ENCODE data around the gene DENND5A. TPM values are rescaled to one million over a fixed set of nuclear protein-coding genes. Genes with fewer than 3 reads are reported as not detected.
"Not testable (repeated sequence)": the region's sequence is repeated elsewhere in the genome, so short reads cannot be mapped to it uniquely, and the experiment has no call there.

DENND5A gene
- total RNA-seq, 1 donor from 2014 or later, result 52.7 TPM

DNA sequence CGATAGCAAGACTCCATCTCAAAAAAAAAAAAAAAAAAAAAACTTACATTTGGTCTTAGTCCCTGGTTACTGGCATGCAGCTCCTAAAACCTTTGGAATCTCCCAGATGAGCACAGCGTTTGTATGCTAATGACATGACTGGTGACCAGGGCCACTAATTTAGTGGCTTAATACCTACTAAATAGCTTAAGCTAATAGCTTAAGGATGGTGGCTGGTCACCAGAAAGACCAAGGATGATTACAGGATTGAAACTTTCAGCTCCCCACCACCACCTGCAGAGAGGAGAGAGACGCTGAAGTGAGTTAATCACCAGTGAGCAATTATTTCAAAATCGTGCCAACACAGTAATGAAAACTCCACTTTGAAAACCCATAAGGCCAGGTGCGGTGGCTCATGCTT, 37.1 kb downstream of the DENND5A start:
- H3K27me3 ChIP-seq (ENCODE audit: control insufficient read depth, insufficient read depth, low read length), result no peaks in the 10 kb centered on the region
- no peak overlapping the region for H3K4me3 ChIP-seq (ENCODE audit: low read depth, low read length)
- no peaks in the 10 kb centered on the region for H3K36me3 ChIP-seq (ENCODE audit: control insufficient read depth, insufficient read depth, low read length)
- no peak for DNase-seq (ENCODE audit: low read depth)
- no peak for TF ChIP-seq CTCF (IDR thresholded peaks at IDR 0.05; ENCODE audit: insufficient read depth, low read length, poor library complexity, severe bottlenecking)

- Histone ChIP-seq H3K4me3 (ENCODE audit: low read depth, low read length) (no peak overlapping the region), H3K36me3 (ENCODE audit: control insufficient read depth, insufficient read depth, low read length) (no peaks in the 10 kb centered on the region), H3K27me3 (ENCODE audit: control insufficient read depth, insufficient read depth, low read length) (no peaks in the 10 kb centered on the region)
- DNase-seq (ENCODE audit: low read depth), result no peak
- TF ChIP-seq CTCF (IDR thresholded peaks at IDR 0.05; ENCODE audit: insufficient read depth, low read length, poor library complexity, severe bottlenecking), result no peak
These were observed 39.3 kb downstream of the DENND5A start for GRCh38 chr11:9225748-9226298.

GRCh38 chr11:9222654-9223053, 42.5 kb downstream of the DENND5A start:
- no peaks in the 10 kb centered on the region for H3K36me3 ChIP-seq (ENCODE audit: control insufficient read depth, insufficient read depth, low read length)
- DNase-seq (ENCODE audit: low read depth), result no peak
- no peak overlapping the region for H3K4me3 ChIP-seq (ENCODE audit: low read depth, low read length)
- H3K27me3 ChIP-seq (ENCODE audit: control insufficient read depth, insufficient read depth, low read length), result no peaks in the 10 kb centered on the region
- no peak for TF ChIP-seq CTCF (IDR thresholded peaks at IDR 0.05; ENCODE audit: insufficient read depth, low read length, poor library complexity, severe bottlenecking)

GRCh38 chr11:9220853-9221252, 44.3 kb downstream of the DENND5A start:
- H3K4me3 ChIP-seq (ENCODE audit: low read depth, low read length); DNase-seq (ENCODE audit: low read depth); H3K36me3 ChIP-seq (ENCODE audit: control insufficient read depth, insufficient read depth, low read length); H3K27me3 ChIP-seq (ENCODE audit: control insufficient read depth, insufficient read depth, low read length): not testable (repeated sequence)

DNA sequence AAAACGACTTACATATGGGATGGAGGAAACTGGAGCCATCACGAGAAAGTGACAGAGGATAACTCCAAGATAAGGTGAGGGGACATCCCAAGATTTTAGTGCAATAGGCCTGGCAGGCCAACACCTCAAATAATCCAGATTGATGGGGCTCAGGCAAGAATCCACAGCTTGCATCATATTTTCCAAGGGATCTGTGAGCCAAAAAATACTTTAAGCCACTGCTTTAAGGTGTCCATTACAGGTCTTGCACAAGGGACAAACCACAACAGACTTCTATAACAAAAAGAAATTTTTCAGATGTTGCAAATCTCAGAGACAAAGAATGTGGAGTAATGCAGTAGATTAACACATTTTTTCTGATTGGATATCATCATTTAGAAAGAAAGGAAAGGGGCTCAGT, 45.6 kb downstream of the DENND5A start:
- TF ChIP-seq CTCF (IDR thresholded peaks at IDR 0.05; ENCODE audit: insufficient read depth, low read length, poor library complexity, severe bottlenecking), result no peak
- no peaks in the 10 kb centered on the region for H3K27me3 ChIP-seq (ENCODE audit: control insufficient read depth, insufficient read depth, low read length)
- no peak for DNase-seq (ENCODE audit: low read depth)
- no peaks in the 10 kb centered on the region for H3K36me3 ChIP-seq (ENCODE audit: control insufficient read depth, insufficient read depth, low read length)
- no peak overlapping the region for H3K4me3 ChIP-seq (ENCODE audit: low read depth, low read length)

- no peak for DNase-seq (ENCODE audit: low read depth)
- no peak for TF ChIP-seq CTCF (IDR thresholded peaks at IDR 0.05; ENCODE audit: insufficient read depth, low read length, poor library complexity, severe bottlenecking)
- H3K36me3 ChIP-seq (ENCODE audit: control insufficient read depth, insufficient read depth, low read length), result no peaks in the 10 kb centered on the region
- no peak overlapping the region for H3K4me3 ChIP-seq (ENCODE audit: low read depth, low read length)
- no peaks in the 10 kb centered on the region for H3K27me3 ChIP-seq (ENCODE audit: control insufficient read depth, insufficient read depth, low read length)
These were observed 46.0 kb downstream of the DENND5A start for GRCh38 chr11:9219115-9219514.
